IMR-90 (cell line): ENCODE data around the gene ATP2C2. TPM values are rescaled to one million over a fixed set of nuclear protein-coding genes. Genes with fewer than 3 reads are reported as not detected.
A peak's percentile ranks its signal among the peaks of the same experiment; 100 is the strongest.

Experiments used
- ATAC-seq: fragments of 200-7000 bp; cut with Tn5 transposase; 2 replicates; pipeline ENCODE4 v1.9.1; 2020; ENCODE audit warnings: low read depth, mild to moderate bottlenecking, moderate library complexity
- BruUV-seq: library from RNA; stranded (reverse); fragments of 400-500 nt; replicated peaks from 2 replicates; lab custom pipeline; 2021; lab: Mats Ljungman, UMichigan
- CTCF ChIA-PET: fragments of 300-600 bp; formaldehyde crosslinking; extraction: SDS; loops from one replicate; lab custom pipeline; 2021; ENCODE audit warnings: antibody characterized with exemption; lab: Yijun Ruan, JAX
- POLR2A ChIA-PET: fragments of 300-600 bp; sonication (Branson Sonifier 250); formaldehyde crosslinking; loops from one replicate; lab custom pipeline; 2022; ENCODE audit warnings: antibody characterized with exemption; ENCODE audit not compliant: unreplicated experiment; lab: Charles Lee
- DNase-seq: peaks from one replicate; pipeline ENCODE4 v3.0.0; 2013
- H2AFZ ChIP-seq: replicated peaks from 2 replicates; pipeline ENCODE3; 2013; ENCODE audit warnings: low read length, mild to moderate bottlenecking; ENCODE audit not compliant: poor library complexity
- H2AK5ac ChIP-seq: 2 replicates; pipeline ENCODE4 v1.6.1; 2013; ENCODE audit warnings: low read depth, low read length, inconsistent platforms
- H2AK9ac ChIP-seq: replicated peaks from 2 replicates; pipeline ENCODE3; 2013; ENCODE audit warnings: mild to moderate bottlenecking, low read depth, low read length, moderate library complexity; ENCODE audit not compliant: poor library complexity
- H2BK120ac ChIP-seq: 2 replicates; pipeline ENCODE4 v1.6.1; 2013; ENCODE audit warnings: low read depth, low read length, inconsistent platforms
- H2BK15ac ChIP-seq: 3 replicates; pipeline ENCODE4 v1.6.1; 2013; ENCODE audit warnings: low read depth, low read length, inconsistent platforms
- H2BK20ac ChIP-seq: 2 replicates; pipeline ENCODE4 v1.6.1; 2013; ENCODE audit warnings: low read depth, mild to moderate bottlenecking, inconsistent platforms, low read length, moderate library complexity
- H2BK5ac ChIP-seq: 2 replicates; pipeline ENCODE4 v1.6.1; 2013; ENCODE audit warnings: mild to moderate bottlenecking, low read depth, low read length, inconsistent platforms; ENCODE audit not compliant: poor library complexity, severe bottlenecking
- H3K14ac ChIP-seq: replicated peaks from 2 replicates; pipeline ENCODE4 v1.6.1; 2013; ENCODE audit warnings: low read depth, low read length, inconsistent platforms
- H3K18ac ChIP-seq: 2 replicates; pipeline ENCODE4 v1.6.1; 2013; ENCODE audit warnings: low read depth, low read length, control low read depth
- H3K23ac ChIP-seq: 2 replicates; pipeline ENCODE4 v1.6.1; 2013; ENCODE audit warnings: low read depth, low read length, inconsistent platforms
- H3K27ac ChIP-seq: 2 replicates; pipeline ENCODE4 v1.5.1; 2013; ENCODE audit warnings: mild to moderate bottlenecking, control low read depth, low read length; ENCODE audit not compliant: insufficient read depth
- H3K27me3 ChIP-seq: 2 replicates; pipeline ENCODE4 v1.6.1; 2013; ENCODE audit warnings: low read length; ENCODE audit not compliant: control insufficient read depth, insufficient read depth
- H3K36me3 ChIP-seq: 2 replicates; pipeline ENCODE4 v1.6.1; 2013; ENCODE audit warnings: low read length, mixed read lengths; ENCODE audit not compliant: control insufficient read depth, insufficient read depth
- H3K4ac ChIP-seq: 2 replicates; pipeline ENCODE4 v1.6.1; 2013; ENCODE audit warnings: low read depth, low read length, inconsistent platforms
- H3K4me1 ChIP-seq: 2 replicates; pipeline ENCODE4 v1.6.1; 2013; ENCODE audit warnings: low read length, mixed read lengths; ENCODE audit not compliant: control insufficient read depth, insufficient read depth
- H3K4me2 ChIP-seq: 2 replicates; pipeline ENCODE4 v1.6.1; 2013; ENCODE audit warnings: low read depth, mild to moderate bottlenecking, control low read depth, low read length, moderate library complexity
- H3K4me3 ChIP-seq: 2 replicates; pipeline ENCODE4 v1.5.1; 2013; ENCODE audit warnings: low read depth, mild to moderate bottlenecking, control low read depth, low read length, moderate library complexity; ENCODE audit not compliant: insufficient read depth
- H3K56ac ChIP-seq: 2 replicates; pipeline ENCODE4 v1.6.1; 2013; ENCODE audit warnings: low read length, inconsistent platforms; ENCODE audit not compliant: insufficient read depth; ENCODE audit errors: extremely low read depth
- H3K79me1 ChIP-seq, 2 experiments: 2 replicates each; pipeline ENCODE4 v1.6.1; 2013; ENCODE audit warnings: low read length in 2 of 2, inconsistent platforms in 1 of 2, low read depth in 1 of 2
- H3K9ac ChIP-seq: 2 replicates; pipeline ENCODE4 v1.6.1; 2013; ENCODE audit warnings: low read depth, low read length, control low read depth
- H3K9me1 ChIP-seq: 2 replicates; pipeline ENCODE4 v1.6.1; 2013; ENCODE audit warnings: low read length, inconsistent platforms; ENCODE audit not compliant: insufficient read depth
- H3K9me3 ChIP-seq: 2 replicates; pipeline ENCODE4 v1.6.1; 2013; ENCODE audit warnings: low read length; ENCODE audit not compliant: control insufficient read depth, insufficient read depth
- H4K20me1 ChIP-seq: 2 replicates; pipeline ENCODE4 v1.6.1; 2013; ENCODE audit warnings: low read length, inconsistent platforms; ENCODE audit not compliant: insufficient read depth
- H4K5ac ChIP-seq: 2 replicates; pipeline ENCODE4 v1.6.1; 2013; ENCODE audit warnings: mild to moderate bottlenecking, low read depth, low read length, control low read depth
- H4K8ac ChIP-seq, 2 experiments: 2 replicates each; pipeline ENCODE4 v1.6.1; 2013; ENCODE audit warnings: low read depth in 2 of 2, low read length in 2 of 2, control low read depth in 1 of 2, inconsistent platforms in 1 of 2
- H4K91ac ChIP-seq: 2 replicates; pipeline ENCODE4 v1.6.1; 2013; ENCODE audit warnings: low read depth, low read length, inconsistent platforms; ENCODE audit not compliant: insufficient read depth
- CEBPB ChIP-seq: IDR thresholded peaks from 2 replicates; pipeline ENCODE4 v1.6.1; 2012; ENCODE audit warnings: low read depth, low read length, improper control_type of control experiment
- CHD1 ChIP-seq: IDR thresholded peaks from 2 replicates; pipeline ENCODE4 v1.6.1; 2012; ENCODE audit warnings: low read depth, low read length, improper control_type of control experiment
- CTCF ChIP-seq: conservative IDR thresholded peaks from 2 replicates; pipeline ENCODE4 v1.5.1; 2012; ENCODE audit warnings: mild to moderate bottlenecking, low read depth, low read length, improper control_type of control experiment
- ELK1 ChIP-seq: fragments of 150-350 bp; IDR thresholded peaks from 2 replicates; pipeline ENCODE4 v1.6.1; 2016; ENCODE audit warnings: low read depth, mild to moderate bottlenecking, low read length, moderate library complexity, borderline replicate concordance
- POLR2A ChIP-seq: IDR thresholded peaks from 2 replicates; pipeline ENCODE4 v1.6.1; 2012; ENCODE audit warnings: mild to moderate bottlenecking, low read depth, low read length
- RAD21 ChIP-seq: IDR thresholded peaks from 2 replicates; pipeline ENCODE4 v1.6.1; 2012; ENCODE audit warnings: low read length, improper control_type of control experiment
- RFX5 ChIP-seq: IDR thresholded peaks from 2 replicates; pipeline ENCODE4 v1.8.0; 2012; ENCODE audit warnings: low read depth, mild to moderate bottlenecking, low read length, moderate library complexity
- SMC3 ChIP-seq: fragments of 150-350 bp; IDR thresholded peaks from 2 replicates; pipeline ENCODE4 v1.6.1; 2016; ENCODE audit warnings: low read depth, mild to moderate bottlenecking, antibody characterized with exemption, low read length, moderate library complexity
- USF2 ChIP-seq: fragments of 150-350 bp; IDR thresholded peaks from 2 replicates; pipeline ENCODE4 v1.6.1; 2017; ENCODE audit warnings: mild to moderate bottlenecking, antibody characterized with exemption, low read length, low read depth
- WGBS, 2 experiments: methylation state at CpG; one replicate each; pipeline versions ENCODE4 v1.1.5 to v1.1.7; 2013; ENCODE audit warnings: missing lambda C conversion rate in 2 of 2; ENCODE audit not compliant: insufficient read length in 1 of 2; ENCODE audit errors: extremely low coverage in 2 of 2; 5-methylcytosine and 5-hydroxymethylcytosine counted together
- dilution Hi-C: fragments of 300-500 bp; cut with HindIII; formaldehyde crosslinking; loops from one replicate; pipeline ENCODE4 v1.14.3; 2018; ENCODE audit warnings: low sequenced_read_pairs; ENCODE audit not compliant: unreplicated experiment
- in situ Hi-C: fragments of 300-500 bp; cut with MboI; formaldehyde crosslinking; loops from 3 replicates; pipeline ENCODE4 v1.14.3; 2019; ENCODE audit warnings: low sequenced_read_pairs, inconsistent platforms, mixed read lengths
- intact Hi-C: fragments of 100-400 bp; cut with micrococcal nuclease; formaldehyde crosslinking; loops from 2 replicates; pipeline ENCODE4 v1.10.0; 2022
- polyA plus RNA-seq, 3 experiments: library from polyadenylated mRNA; depleted of rRNA; stranded (reverse); fragments of >200 nt; gene quantifications; 2 replicates each; pipeline ENCODE4 v1.2.3, GENCODE V29; 2012; ENCODE audit warnings: low replicate concordance in 1 of 3
- total RNA-seq: library from RNA; depleted of rRNA; stranded (reverse); fragments of >200 nt; gene quantifications from 2 replicates; pipeline ENCODE4 v1.2.3, GENCODE V29; 2012

ATP2C2 gene
- total and polyA plus RNA-seq, 2 of the 4 experiments (the other 2 are of a cell fraction), result not detected

- no peak overlapping the region; the same call in 1 of the 2 replicates for H3K4ac ChIP-seq
- no peak overlapping the region for H2AFZ ChIP-seq
- peaks cover 15 to 42% of the 10 kb centered on the region in 2 experiments; a peak in 3 of 4 replicates for H3K79me1 ChIP-seq
- TF ChIP-seq CHD1 (no peak), SMC3 (no peak), POLR2A (no peak), RFX5 (no peak), ELK1 (no peak), USF2 (no peak), CTCF (no peak), RAD21 (no peak), CEBPB (peak; percentile 41)
- H4K5ac ChIP-seq, result no peak overlapping the region
- ChIA-PET POLR2A (no interaction called here), CTCF (interaction anchor here (1.5 kb wide), 1 partner anchor 115 kb away, joined by 7 read pairs; no protein-coding TSS in a partner anchor)
- H2BK20ac ChIP-seq, result no peak overlapping the region
- no peak overlapping the region for H2BK120ac ChIP-seq
- peak overlapping the region; percentile 51; the same call in 1 of the 2 replicates for H2AK5ac ChIP-seq
- 84% methylated on average over 11 of the region's 27 CpGs; no CpG with 5 or more reads in 1 of the 2 experiments for WGBS, 2 experiments
- no peak overlapping the region for H3K56ac ChIP-seq
- H3K9me3 ChIP-seq, result no peaks in the 10 kb centered on the region
- H4K8ac ChIP-seq, result no peak overlapping the region
- in situ Hi-C loops (no loop called here), dilution Hi-C loops (no loop called here), intact Hi-C loops (no loop called here)
- H2BK15ac ChIP-seq, result no peak overlapping the region
- no peak overlapping the region for H3K18ac ChIP-seq
- DNase-seq, result no peak
- H3K4me1 ChIP-seq, result peaks cover 11% of the 10 kb centered on the region
- H3K14ac ChIP-seq, result no peak overlapping the region
- no peak for ATAC-seq
- no peak overlapping the region for H3K27ac ChIP-seq
- no peak overlapping the region for H4K91ac ChIP-seq
- 0 out of 2 replicates have a peak, but pooled peaks cover 2% of the 10 kb centered on the region for H3K36me3 ChIP-seq
- H3K27me3 ChIP-seq, result no peaks in the 10 kb centered on the region
- no peak overlapping the region for H3K4me2 ChIP-seq
- H2AK9ac ChIP-seq, result no peak overlapping the region
- peaks cover 4% of the 10 kb centered on the region; the same call in 1 of the 2 replicates for H4K20me1 ChIP-seq
- no TSS peak for BruUV-seq
- no peak overlapping the region for H2BK5ac ChIP-seq
- H3K9ac ChIP-seq, result no peak overlapping the region
- H3K4me3 ChIP-seq, result no peak overlapping the region
- H3K23ac ChIP-seq, result no peak overlapping the region
- H3K9me1 ChIP-seq, result peaks cover 19% of the 10 kb centered on the region
Measured at GRCh38 chr16:84507011-84507982, 139.0 kb downstream of the ATP2C2 start.
